ENCODE data around the gene ANKEF1.
"Not testable (repeated sequence)": the region's sequence is repeated elsewhere in the genome, so short reads cannot be mapped to it uniquely, and the experiment has no call there.

Gene ANKEF1

DNA sequence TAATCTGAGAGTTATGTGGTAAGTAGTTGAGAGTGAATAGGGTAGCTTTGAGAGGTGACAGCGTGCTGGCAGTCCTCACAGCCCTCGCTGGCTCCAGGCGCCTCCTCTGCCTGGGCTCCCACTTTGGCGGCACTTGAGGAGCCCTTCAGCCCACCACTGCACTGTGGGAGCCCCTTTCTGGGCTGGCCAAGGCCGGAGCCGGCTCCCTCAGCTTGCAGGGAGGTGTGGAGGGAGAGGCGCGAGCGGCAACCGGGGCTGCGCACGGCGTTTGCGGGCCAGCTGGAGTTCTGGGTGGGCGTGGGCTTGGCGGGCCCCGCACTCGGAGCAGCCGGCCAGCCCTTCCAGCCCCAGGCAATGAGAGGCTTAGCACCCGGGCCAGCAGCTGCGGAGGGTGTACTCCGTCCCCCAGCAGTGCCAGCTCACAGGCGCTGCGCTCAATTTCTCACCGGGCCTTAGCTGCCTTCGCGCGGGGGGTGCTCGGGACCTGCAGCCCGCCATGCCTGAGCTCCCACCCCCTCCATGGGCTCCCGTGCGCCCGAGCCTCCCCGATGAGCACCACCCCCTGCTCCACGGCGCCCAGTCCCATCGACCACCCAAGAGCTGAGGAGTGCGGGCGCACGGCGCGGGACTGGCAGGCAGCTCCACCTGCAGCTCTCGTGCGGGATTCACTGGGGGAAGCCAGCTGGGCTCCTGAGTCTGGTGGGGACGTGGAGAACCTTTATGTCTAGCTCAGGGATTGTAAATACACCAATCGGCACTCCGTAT, 3.2 kb upstream of the ANKEF1 start:
- DNase-seq (ENCODE audit: low read depth, low spot score): not testable (repeated sequence)

DNA sequence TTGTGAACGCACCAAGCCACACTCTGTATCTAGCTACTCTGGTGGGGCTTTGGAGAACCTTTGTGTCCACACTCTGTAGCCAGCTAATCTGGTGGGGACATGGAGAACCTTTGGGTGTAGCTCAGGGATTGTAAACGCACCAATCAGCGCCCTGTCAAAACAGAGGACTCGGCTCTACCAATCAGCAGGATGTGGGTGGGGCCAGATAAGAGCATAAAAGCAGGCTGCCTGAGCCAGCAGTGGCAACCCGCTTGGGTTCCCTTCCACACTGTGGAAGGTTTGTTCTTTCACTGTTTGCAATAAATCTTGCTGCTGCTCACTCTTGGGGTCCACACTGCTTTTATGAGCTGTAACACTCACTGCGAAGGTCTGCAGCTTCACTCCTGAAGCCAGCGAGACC, 2.5 kb upstream of the ANKEF1 start:
- DNase-seq (ENCODE audit: low read depth, low spot score); H3K27ac ChIP-seq: not testable (repeated sequence)

More for the DNA sequence above, 3.2 kb upstream of the ANKEF1 start:
- H3K27ac ChIP-seq: not testable (repeated sequence)

DNA sequence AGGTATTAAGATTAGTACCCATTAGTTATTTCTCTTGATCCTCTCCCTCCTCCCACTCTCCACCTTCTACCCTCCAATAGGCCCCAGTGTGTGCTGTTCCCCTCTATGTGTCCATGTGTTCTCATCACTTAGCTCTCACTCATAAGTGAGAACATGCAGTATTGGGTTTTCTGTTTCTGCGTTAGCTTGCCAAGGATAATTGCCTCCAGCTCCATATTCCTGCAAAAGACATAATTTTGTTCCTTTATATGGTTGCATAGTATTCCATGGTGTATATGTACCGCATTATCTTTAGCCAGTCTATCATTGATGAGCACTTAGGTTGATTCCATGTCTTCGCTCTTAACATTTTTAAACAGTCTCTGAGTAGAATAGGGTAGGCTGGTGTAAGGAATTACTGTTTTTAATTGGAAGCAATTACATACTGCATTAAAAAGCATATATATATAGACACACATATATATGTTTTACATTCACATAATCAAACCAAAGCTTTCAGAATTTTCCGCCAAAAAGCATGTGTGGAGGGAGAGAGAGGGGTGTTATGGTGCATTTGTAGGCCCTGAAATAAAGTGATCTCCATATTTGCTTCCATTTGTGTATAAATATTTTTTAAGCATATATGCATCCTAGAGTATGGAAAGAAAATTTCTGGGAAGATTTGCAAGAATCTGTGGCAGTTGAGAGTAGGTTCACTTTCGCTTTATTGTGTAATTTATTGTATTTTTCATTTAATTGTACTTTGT, 709 bp upstream of the ANKEF1 start:
- no peak for DNase-seq (ENCODE audit: low read depth, low spot score)
- no peak overlapping the region for H3K27ac ChIP-seq

DNA sequence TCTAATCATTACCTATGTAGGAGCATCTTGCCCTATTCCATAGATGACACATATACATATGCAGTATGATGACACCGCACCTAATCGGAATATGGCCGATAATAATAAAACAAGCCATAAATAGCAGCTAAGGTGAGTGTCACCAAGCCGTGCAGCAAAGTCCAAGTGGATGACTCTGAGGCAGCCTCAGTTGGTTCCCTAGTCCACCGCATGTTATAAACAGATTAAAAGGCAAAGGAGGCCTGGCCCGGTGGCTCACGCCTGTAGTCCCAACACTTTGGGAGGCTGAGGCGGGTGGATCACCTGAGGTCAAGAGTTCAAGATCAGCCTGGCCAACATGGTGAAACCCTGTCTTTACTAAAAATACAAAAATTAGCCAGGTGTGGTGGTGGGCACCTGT, 1.5 kb downstream of the ANKEF1 start:
- not testable (repeated sequence) for DNase-seq (ENCODE audit: low read depth, low spot score); H3K27ac ChIP-seq

DNA sequence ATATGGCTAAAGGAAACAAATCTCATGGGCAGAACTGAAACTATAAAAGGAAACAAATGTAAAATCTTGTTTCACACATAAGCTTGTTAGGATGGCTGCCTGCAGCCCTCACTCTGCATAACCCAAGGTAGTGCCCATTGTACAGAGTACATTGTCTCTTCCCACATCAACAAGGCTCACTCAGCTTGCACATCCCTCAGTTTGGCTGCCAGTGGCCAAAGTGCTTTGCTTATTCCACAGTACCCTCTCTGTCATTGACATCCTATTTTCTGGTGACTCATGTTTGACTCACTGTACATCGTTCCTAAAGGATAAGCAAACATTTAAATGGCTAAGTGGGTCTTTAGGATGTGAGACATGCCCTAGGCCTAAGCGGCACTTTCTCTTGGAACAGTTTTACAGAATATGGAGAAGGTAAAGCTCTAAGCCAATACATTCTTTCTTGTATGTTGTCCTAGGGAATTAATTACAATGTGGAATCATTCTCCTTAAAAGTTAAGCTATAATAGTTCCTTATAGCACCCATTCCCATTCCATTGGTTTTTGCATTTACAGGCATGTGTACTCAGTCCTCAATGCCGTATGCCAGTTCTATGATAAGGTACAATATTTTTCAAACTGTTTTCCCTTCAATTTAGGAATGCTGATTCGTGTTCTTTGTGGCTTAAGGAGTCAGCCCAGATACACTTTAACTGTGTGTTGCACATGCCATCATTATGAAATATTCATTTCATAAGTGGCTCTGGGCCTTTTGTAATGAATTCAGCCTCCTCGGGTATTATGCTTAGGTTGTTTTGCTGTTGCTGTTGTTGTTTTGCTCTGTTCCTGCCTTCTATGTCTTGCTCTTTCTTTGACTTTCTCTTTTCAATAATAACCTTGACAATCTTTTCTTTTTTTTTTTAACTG, 5.5 kb downstream of the ANKEF1 start:
- peak overlapping the region; percentile 23 for H3K27ac ChIP-seq
- DNase-seq (ENCODE audit: low read depth, low spot score): peak; percentile 6

DNA sequence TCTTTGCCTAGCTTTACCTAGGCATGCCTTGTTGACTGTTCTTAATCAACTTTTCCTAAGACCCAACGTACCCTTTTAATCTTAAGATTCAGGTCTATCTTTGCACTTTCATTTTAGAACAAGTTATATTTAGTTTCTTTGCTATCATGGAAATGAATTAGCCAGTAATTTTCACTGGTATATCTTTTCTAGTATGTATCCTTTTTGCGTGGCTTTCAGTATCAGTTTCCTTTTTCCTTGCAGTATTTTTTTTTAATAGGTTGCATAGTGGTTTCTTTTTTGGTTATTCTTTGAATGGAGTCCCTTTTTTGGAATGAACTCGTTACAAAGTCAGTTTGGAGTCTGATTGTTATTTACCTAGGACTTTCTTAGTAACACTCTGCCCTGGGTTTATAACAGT, 7.3 kb downstream of the ANKEF1 start:
- no peak overlapping the region for H3K27ac ChIP-seq
- DNase-seq (ENCODE audit: low read depth, low spot score): no peak

DNA sequence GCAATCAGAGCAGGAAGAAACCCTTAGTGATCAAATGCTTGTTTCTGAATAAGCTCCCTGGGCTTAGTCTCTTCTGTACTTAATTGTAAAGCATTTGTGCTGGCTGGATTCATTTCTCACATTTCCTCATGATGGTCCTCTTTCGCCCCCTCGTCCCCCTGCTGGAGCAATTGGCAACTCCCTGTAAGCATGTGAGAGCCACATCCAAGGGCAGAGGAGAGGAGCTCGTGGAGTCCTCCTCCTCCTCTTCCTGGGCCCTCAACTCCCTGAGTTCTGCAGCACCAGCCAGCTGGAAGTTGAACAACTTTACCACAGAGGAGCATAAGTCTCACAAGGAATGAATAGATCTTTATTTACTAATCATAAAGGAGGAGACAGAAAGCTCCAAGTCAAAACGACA, 12.6 kb downstream of the ANKEF1 start:
- no peak for DNase-seq (ENCODE audit: low read depth, low spot score)
- H3K27ac ChIP-seq: no peak overlapping the region

DNA sequence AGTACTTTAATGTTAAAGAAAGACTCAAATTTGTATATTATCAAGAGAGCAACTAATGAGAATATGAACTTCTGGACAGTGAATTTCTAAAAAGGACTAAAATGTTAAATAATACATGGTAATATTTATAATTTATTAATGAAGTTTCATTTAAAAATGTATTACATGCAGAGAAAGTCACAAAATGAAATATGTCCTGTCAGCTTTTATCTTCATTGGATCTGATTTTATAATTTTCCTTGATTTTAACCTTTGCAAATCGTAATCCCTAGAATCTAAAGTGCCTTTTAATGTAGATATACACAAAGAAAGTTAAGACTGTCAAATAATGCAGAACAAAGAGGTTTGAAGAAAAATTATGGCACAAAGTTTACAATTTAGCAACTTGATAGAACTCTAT, 16.4 kb downstream of the ANKEF1 start:
- H3K27ac ChIP-seq: no peak overlapping the region
- DNase-seq (ENCODE audit: low read depth, low spot score): no peak

DNA sequence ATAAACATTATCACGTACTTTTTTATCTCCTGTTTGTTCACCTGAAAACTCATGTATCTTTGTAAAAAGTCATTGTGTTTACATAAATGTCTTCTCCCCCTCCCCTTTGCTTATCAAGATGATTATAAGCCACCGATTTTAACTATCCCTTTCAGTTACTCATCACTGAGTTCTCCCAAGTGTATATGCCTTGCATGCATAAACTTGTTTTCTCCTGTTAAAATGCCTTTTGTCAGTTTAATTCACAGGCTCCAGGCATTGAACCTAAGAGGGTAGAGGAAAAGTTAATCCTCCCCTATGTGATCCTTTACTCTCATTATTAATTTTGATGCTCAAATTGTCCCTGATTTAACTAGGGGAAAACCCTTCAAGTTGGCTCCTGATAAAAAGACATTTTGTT, 24.2 kb downstream of the ANKEF1 start:
- H3K27ac ChIP-seq: no peak overlapping the region
- no peak for DNase-seq (ENCODE audit: low read depth, low spot score)

DNA sequence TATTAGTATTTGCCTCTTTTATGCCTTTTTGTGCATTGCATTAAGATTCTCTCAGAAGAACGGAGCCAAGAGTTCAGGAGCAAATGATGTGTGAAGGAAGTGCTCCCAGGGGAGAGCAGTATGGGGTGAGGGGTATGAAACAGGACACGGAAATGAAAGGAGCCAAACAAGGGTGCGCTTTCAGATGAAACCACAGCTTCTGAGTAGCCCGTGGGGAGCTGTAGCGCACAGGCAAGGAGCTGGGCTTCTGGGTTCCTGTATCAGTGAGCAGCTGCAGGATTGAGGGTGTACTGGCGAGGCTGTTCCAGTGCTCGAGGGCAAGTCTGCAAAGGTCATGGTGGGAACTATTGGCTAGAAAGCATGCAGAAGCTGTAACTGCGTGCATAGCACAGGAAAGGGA, 25.4 kb downstream of the ANKEF1 start:
- H3K27ac ChIP-seq: no peak overlapping the region
- no peak for DNase-seq (ENCODE audit: low read depth, low spot score)

DNA sequence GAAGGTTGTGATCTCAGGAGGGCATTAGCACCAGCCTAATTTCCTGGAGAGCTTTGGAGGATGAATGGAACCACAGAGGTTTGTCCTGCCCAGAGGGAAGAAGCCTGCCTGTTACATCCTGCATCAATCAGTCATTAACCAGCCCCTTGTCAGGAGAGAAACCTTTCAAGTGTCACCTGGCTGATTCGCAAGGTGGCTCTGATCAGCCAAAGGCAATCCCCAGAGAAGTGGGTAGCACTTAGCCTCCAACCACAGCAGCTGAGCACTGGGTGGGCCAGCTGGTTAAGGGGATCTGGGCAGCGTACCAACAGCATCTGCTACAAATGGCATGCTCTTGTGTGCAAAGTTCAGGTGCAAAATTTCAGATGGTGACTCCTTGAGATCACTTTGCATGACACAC, 26.9 kb downstream of the ANKEF1 start:
- DNase-seq (ENCODE audit: low read depth, low spot score): no peak
- no peak overlapping the region for H3K27ac ChIP-seq

DNA sequence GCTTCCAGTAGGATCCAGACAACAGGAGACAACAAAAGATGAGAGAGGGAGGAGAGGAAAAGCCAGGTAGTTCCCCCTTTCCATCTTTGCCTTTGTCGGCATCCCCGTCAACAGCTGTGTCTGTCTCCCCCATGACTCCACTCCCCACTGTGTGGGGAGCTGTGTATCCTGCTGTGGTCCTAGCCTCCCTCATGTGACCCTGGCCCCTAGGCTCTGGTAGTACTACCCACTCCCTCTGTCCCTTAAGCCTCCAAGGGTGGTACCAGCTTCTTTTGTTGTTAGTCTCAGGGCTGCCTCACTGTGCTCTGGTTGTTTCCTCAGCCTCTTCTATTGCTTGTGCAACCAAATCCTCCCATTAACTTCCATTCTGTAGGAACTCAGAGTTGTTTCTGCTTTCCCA, 28.7 kb downstream of the ANKEF1 start:
- no peak overlapping the region for H3K27ac ChIP-seq
- no peak for DNase-seq (ENCODE audit: low read depth, low spot score)

DNA sequence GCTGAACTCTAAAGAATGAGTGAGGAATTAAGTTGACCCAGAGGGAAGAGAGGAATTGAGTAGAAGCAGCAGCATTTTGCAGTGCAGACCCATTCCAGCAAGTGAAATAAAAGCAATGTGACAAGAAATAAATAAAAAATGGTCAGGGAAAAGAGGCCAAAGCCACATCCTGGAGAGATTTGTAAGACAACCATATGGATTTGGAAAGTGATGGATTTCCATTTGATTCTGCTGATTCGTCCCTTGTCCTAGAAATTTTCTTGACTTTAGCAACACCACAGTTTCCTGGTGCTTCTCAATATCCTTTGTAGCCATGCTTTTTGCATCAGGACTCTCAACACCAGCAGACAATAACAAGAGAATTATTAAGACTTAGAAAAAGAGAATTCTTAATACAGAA, 29.8 kb downstream of the ANKEF1 start:
- no peak for DNase-seq (ENCODE audit: low read depth, low spot score)
- no peak overlapping the region for H3K27ac ChIP-seq

DNA sequence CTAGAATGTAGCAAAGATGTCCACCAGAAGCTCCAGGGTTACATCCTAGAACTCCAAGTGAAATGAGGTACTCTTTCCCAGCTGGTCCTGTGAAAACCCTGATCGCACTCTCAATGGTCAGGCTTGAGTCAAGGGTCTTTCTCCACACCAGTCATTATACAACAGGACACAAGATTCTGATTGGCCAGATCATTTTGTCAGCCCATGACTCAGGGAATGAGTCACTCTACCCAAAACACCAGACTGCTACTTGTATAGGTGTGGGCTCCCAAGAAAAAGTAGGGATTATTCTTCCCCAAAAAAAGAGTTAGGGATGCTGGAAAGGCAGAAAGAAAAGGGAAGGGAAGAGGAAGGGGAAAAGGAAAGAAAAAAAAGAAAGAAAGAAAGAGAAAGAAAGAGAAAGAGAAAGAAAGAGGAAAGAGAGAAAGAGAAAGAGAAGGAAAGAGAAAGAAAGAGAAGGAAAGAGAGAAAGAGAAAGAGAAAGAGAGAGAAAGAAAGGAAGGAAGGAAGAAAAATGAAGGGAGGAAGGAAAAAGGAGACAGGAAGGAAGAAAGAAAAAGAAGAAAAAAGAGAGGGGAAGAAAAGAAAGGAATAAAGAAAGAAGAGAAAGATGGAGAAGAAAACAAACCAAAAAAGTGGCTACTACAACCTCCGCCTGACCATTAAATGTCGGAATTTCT, 30.5 kb downstream of the ANKEF1 start:
- H3K27ac ChIP-seq: no peak overlapping the region
- DNase-seq (ENCODE audit: low read depth, low spot score): no peak

DNA sequence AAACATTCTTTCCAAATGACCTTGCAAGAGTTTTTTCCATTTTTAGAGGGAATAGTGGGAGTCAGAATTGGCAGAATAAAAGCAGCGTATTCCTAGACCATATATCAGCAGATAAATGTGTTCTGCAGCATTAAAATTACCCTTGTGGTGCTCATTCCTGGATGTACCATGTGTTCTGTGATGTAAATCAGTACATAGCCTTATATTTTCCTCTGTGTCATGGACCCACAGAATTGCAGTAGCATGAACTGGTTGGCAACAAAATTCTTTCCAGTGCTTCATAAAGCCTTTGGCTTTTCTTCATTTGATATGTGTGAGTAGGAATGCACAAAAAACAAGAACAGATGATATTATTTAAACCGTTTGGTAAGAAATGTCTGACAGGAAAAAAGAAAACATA, 32.5 kb downstream of the ANKEF1 start:
- DNase-seq (ENCODE audit: low read depth, low spot score): no peak
- no peak overlapping the region for H3K27ac ChIP-seq

DNA sequence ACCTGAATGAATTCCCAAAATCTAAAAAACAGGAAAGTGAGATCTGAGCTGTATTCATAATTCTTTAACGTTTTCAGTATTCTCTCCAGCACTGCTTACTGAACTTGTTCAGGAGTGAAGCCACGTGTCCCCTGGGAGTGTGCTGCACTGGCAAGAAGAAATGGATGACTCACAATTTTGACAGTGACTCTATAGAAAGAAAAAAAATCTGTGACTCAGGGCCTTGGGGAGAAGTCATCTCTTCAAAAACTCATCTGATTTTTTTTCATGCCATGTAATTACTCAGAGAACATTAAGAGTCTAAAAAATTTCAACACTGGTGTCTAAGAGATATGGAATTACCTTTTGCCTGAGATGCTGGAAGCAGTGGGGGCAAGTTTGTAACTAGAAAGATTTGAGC, 39.7 kb downstream of the ANKEF1 start:
- DNase-seq (ENCODE audit: low read depth, low spot score): peak; percentile 88
- H3K27ac ChIP-seq: peak overlapping the region; percentile 77

DNA sequence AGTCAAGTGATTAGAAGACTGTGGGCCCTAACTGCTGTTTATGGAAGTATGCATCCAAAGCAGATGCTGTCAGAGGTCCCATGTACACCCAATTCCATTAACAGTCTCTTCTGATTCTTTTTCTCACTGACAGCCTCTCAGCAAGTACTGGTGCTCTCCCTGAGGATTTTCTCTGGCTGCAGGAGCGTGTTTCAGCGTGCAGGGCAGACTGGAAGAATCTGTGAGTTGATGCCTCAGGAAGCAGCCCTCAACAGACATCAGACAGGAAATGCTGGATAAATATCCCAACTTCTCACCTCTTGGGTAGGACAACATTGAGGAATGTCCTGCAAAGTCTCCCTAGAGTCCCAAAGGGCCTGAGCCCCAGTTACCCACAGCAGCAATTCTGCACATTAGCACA, 40.8 kb downstream of the ANKEF1 start:
- H3K27ac ChIP-seq: peak overlapping the region; percentile 77
- no peak for DNase-seq (ENCODE audit: low read depth, low spot score)

DNA sequence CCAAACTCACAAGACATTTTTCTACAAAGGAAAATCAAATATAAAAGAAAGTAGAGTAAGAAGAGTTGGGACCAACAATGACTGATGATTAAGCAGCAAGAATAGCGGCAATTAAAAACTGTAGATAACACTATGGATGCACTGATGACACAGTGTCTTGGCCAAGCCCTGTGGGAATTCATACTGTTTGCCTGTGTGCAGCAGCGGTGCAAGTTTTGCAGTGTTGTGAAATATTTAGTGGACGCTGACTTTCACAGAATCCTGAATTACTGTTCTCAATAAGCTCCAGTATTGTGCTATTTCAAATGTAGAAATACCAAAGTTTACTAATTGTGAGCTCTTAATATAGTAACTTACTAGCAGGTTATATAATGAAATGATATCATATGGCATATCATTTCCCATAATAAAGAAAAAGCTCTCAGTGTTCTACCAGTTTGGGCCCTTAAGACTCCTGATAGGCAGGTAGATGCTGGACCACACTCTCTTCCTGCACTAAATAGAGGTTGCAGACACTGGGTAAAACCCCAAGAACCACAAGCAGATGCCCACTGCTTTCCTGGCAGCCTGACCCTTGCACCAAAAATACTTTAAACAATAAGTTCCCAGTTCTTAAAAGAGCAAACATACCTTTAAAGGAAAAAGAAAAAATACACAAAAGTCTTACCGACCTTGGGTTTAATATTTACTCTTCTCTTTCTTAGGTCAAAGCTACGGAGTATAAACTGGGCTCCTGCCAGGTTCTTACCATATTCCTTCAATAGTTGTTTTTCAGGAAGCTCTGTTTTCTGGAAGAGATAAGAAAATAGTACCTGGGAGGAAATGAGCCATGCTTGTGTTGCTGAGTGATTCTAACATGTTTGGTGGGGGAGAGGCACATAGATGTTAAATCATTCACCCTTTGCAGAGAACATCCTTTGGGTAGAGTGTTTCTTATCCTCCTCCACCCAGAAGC, 41.6 kb downstream of the ANKEF1 start:
- no peak for DNase-seq (ENCODE audit: low read depth, low spot score)
- peak overlapping the region; percentile 77 for H3K27ac ChIP-seq

DNA sequence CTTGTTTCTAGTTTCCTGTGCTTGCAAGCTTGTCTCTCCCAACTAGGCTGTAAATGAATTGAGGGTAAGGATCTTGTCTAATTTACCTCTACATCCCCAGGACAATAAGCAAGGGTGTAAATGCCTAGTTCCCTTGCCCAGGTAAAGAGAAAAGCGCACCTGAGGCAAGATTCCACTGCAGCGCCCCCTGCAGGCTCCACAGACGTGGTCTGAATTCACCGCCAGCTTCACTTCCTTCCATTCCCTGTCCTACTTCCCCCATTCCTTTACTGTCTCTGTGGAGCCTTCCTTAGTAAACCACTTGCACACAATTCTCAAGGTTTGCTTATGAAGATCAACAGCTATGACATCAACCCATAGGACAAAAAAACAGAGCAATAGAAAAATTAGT, 42.3 kb downstream of the ANKEF1 start:
- H3K27ac ChIP-seq: peak overlapping the region; percentile 77
- no peak for DNase-seq (ENCODE audit: low read depth, low spot score)

Data from epithelial cell of prostate (primary cell).